Measurements from ENCODE around the gene GLYATL1.
"Not testable (repeated sequence)": the region's sequence is repeated elsewhere in the genome, so short reads cannot be mapped to it uniquely, and the experiment has no call there.

GLYATL1 gene

DNA sequence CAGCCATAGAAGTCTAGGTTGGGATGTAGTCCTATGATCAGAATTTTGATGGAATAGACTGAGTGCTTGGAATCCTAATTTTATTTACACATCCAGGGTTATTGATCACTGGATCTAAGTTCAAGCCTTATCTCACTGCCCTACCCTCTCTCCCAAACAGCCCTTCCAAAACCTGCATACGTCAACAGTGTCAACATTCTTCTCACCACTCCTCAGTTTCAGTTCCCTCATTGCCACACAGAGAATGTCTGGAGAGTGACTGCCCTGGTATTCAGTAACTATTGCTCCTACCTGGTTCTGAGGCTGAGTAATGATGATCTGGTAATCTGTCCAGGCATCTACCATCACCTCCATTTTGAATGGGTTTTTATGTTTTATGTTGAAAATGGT lies 60.0 kb downstream of the GLYATL1 start:
- no peak for DNase-seq

DNA sequence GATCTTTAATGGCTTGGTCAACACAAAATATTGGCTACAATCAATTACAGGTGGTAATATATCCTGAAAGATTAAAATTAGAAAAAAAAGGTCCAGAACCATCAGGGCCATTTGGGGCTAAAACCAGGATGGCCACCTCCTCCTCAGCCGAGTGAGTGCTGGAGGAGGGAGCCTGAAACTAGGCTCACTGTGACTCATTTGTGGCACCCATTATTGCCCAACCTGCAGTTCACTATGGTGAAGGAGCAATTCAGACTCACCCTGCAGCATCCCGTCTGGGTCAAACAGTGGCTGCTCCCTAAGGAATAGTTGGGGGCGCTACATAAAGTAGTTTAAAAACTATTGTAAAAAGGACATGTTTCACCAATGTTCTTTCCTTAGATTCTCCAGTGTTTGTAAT lies 60.7 kb downstream of the GLYATL1 start:
- DNase-seq: no peak

DNA sequence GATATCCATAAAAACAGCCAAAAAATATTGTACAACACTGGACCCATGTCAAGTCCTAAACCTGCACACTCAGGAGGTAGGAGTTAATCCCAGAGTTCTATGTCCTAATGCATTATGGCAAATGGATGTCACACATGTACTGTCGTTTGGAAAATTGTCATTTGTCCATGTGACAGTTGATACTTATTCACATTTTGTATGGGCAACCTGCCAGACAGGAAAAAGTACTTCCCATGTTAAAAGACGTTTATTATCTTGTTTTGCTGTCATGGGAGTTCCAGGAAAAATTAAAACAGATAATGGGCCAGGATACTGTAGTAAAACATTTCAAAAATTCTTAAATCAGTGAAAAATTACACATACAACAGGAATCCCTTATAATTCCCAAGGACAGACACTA lies 62.7 kb downstream of the GLYATL1 start:
- not testable (repeated sequence) for DNase-seq
